ENCODE data around the gene TMEM51.

TMEM51 gene

GRCh38 chr1:15215116-15215515, 61.6 kb downstream of the TMEM51 start:
- DNase-seq (ENCODE audit: low read depth in 3 of 3, low spot score in 1 of 3): no peak

GRCh38 chr1:15217654-15218053, 64.1 kb downstream of the TMEM51 start:
- no peak for DNase-seq (ENCODE audit: low read depth in 3 of 3, low spot score in 1 of 3)

- no peak for DNase-seq (ENCODE audit: low read depth in 3 of 3, low spot score in 1 of 3)
These were observed 65.0 kb downstream of the TMEM51 start for GRCh38 chr1:15218287-15219279.

- DNase-seq (ENCODE audit: low read depth in 3 of 3, low spot score in 1 of 3): no peak
These were observed 65.9 kb downstream of the TMEM51 start for GRCh38 chr1:15219280-15220023.

- DNase-seq (ENCODE audit: low read depth in 3 of 3, low spot score in 1 of 3): no peak
These were observed 66.5 kb downstream of the TMEM51 start for GRCh38 chr1:15220024-15220392.

- no peak for DNase-seq (ENCODE audit: low read depth in 3 of 3, low spot score in 1 of 3)
These were observed 67.4 kb downstream of the TMEM51 start for GRCh38 chr1:15220825-15221431.

- no peak for DNase-seq (ENCODE audit: low read depth in 3 of 3, low spot score in 1 of 3)
These were observed 69.2 kb downstream of the TMEM51 start for GRCh38 chr1:15222653-15223303.

- no peak for DNase-seq (ENCODE audit: low read depth in 3 of 3, low spot score in 1 of 3)
These were observed 70.8 kb downstream of the TMEM51 start for GRCh38 chr1:15224259-15224869.

- DNase-seq (ENCODE audit: low read depth in 3 of 3, low spot score in 1 of 3): no peak
These were observed 71.4 kb downstream of the TMEM51 start for GRCh38 chr1:15224974-15225373.

- no peak for DNase-seq (ENCODE audit: low read depth in 3 of 3, low spot score in 1 of 3)
These were observed 71.9 kb downstream of the TMEM51 start for GRCh38 chr1:15225461-15225860.

- DNase-seq (ENCODE audit: low read depth in 3 of 3, low spot score in 1 of 3): no peak
These were observed 73.1 kb downstream of the TMEM51 start for GRCh38 chr1:15226388-15227255.

GRCh38 chr1:15229707-15230131, 76.2 kb downstream of the TMEM51 start:
- DNase-seq (ENCODE audit: low read depth in 3 of 3, low spot score in 1 of 3): no peak

GRCh38 chr1:15231714-15232201, 78.2 kb downstream of the TMEM51 start:
- no peak for DNase-seq (ENCODE audit: low read depth in 3 of 3, low spot score in 1 of 3)

GRCh38 chr1:15233689-15234088, 80.1 kb downstream of the TMEM51 start:
- no peak for DNase-seq (ENCODE audit: low read depth in 3 of 3, low spot score in 1 of 3)

- DNase-seq (ENCODE audit: low read depth in 3 of 3, low spot score in 1 of 3): no peak
These were observed 82.8 kb downstream of the TMEM51 start for GRCh38 chr1:15236321-15236721.

- DNase-seq (ENCODE audit: low read depth in 3 of 3, low spot score in 1 of 3): no peak
These were observed 83.2 kb downstream of the TMEM51 start for GRCh38 chr1:15236746-15237145.

GRCh38 chr1:15238789-15239188, 85.2 kb downstream of the TMEM51 start:
- no peak for DNase-seq (ENCODE audit: low read depth in 3 of 3, low spot score in 1 of 3)

- DNase-seq (ENCODE audit: low read depth in 3 of 3, low spot score in 1 of 3): no peak
These were observed 89.2 kb downstream of the TMEM51 start for GRCh38 chr1:15242766-15243165.

- DNase-seq (ENCODE audit: low read depth in 3 of 3, low spot score in 1 of 3): no peak
These were observed 89.9 kb downstream of the TMEM51 start for GRCh38 chr1:15243275-15244043.

Data from stimulated activated CD4-positive, alpha-beta T cell treated with anti-CD3 and anti-CD28 coated beads, TNF-alpha, amount 100 ng/mL, for 1 hour (primary cell).